Left ventricle myocardium superior (tissue), 1 donor: ENCODE results near the gene TEX22. TPM values are rescaled to one million over a fixed set of nuclear protein-coding genes. Genes with fewer than 3 reads are reported as not detected.

Experiments
- ATAC-seq: fragments of 200-7000 bp; cut with Tn5 transposase; one replicate; pipeline ENCODE4 v1.9.1; 2020; ENCODE audit warnings: mild to moderate bottlenecking, moderate library complexity
- DNase-seq: peaks from one replicate; pipeline ENCODE4 v3.0.0-alpha.2; 2020
- intact Hi-C: fragments of 100-400 bp; cut with micrococcal nuclease; formaldehyde crosslinking; loops from one replicate; pipeline ENCODE4 v1.11.0; 2022
- total RNA-seq: library from RNA; stranded (reverse); fragmentation: NEBNext Ultra II Directional; extraction: Animal tissue kit (Norgen Biotek cat#: 25700); gene quantifications from one replicate; pipeline ENCODE4 v1.2.1, GENCODE V29; 2021
- donor health status: DM: no; HTN: yes; CAD: no; lungs with severe emphysema.

TEX22 gene
- total RNA-seq, 1 donor from 2014 or later, result 1.6 TPM

DNA sequence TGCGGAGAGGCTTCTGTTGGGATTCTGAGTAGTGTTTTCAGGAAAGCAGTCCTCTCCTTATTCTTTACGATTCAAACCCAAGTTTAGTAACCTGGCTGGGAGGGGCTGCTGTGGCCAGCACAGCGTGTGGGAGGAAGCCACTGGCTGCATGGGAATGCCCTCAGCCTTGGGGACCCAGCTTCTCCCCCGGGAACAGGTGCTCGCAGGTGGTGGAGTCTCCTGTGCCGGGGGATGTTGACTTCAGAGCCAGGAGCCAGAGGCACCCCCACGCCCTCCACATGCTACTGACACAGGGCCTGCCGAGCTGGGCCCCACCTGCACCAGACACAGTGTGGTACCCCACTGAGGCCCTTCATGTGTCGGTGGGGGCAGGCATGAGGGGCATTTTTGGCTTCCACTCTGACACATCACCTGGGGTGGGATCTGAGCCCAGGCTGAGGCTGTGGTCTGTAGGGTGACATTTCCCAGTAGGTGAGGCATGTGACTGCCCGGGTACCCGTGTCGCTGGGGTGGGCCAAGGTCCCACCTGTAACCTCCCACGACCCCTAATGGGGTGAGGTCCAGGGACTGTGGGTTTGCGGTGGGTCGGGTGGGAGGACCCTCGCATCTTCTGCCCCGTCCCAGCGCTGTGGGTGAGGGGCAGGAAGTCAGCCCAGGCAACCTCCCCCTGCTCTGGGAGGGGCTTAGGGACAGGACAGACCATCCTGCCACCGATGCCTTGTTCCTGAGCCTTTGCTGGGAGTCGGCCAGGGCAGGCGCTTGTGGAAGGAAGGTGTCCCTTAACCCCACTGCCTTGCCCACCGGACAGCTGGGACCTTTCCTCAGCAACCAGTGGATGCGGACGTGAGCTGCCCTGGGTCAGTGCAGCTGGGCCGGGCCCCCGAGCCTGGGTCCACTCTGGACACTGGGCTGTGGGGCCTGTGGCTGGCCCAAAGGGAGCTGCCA lies 47.8 kb downstream of the TEX22 start:
- peak; percentile 28 for DNase-seq
- intact Hi-C loops, result no loop called here
- ATAC-seq, result no peak

DNA sequence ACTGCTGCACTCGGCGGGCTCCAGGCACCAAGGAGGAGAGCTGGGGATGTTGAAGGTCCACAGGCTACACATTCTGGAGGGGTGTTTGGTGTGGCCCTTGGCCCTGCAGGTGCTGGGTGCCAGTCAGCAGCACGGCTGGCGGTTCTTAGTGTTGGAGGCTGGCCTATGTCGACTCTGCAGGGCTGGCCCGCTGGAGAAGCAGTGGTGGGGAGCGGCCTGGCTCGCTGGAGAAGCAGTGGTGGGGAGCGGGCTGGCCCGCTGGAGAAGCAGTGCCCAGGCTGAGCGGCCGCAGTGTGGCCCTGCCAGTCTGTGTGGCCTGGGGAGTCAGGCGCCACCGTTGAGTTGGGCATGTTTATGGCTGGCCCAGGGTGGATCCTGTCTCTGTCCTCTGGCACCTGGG lies 48.6 kb downstream of the TEX22 start:
- intact Hi-C loops, result no loop called here
- DNase-seq, result no peak
- no peak for ATAC-seq

DNA sequence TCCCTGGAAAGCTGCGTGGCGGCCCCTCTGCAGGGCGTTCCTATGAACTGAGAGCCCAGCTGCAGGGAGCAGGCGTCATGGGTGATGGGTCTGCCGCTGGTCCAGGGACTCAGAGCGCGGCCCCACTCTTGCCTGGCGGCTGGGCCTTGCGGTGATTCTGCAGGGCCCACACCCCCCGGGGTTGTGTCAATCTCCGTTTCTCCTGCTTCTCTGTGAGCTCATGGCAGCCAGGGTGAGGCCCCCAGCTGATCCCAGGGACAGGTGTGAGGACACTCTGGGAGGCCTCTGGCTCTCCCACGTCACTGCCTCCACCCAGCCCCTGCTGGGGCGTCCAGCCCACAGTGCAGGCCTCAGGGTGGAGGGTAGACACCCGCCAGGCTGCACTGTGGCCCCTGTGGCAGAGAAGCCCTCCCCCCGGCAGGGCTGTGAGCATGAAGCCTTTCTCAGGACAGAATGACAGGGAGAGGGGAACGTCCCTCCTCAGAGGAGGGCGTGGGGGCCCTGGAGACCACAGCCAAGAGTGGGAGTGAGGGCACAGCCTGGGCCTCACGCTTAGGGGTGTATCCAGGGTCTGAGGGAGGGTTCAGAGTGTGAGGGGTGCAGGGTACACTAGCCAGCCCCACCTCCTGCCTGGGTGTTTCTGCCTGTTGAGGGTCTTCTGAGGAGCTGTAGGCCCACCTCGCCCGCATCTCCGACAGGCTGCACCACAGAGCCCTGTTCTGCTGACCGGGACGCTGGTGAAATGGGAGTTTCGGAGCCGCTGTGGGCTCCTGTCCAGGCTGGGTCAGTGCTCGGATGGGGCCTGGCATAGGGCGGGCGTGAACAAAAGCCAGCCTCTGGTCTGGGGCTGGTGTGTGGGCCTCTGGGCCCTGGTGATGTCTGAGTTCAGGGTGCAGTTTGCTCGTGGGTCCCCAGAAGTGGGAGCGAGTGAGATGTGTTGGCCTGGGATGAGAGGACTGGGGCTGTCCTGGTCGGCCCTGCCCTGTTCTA lies 49.6 kb downstream of the TEX22 start:
- DNase-seq (peak; percentile 31), ATAC-seq (peak; percentile 1)
- intact Hi-C loops, result no loop called here

DNA sequence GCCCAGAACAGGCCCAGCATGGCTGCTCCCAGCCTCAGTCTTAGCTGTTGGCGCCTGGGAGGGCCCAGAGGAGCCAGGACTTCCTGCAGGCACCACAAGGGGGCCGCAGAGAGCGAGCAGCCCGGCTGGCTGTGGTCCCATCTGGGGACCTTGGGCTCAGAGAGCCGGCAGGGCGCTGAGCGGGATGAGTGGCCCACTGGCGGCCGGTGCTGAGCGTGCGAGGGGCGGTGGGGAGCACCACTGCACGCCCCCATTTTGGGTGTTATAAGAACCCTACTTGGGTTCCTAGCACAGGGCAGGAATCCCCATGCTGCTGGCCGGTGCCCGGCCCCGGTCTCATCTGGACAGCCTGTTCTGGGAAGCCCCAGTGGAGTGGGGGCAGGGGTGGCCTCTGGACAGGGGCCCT lies 50.4 kb downstream of the TEX22 start:
- DNase-seq (peak; percentile 89), ATAC-seq (peak; percentile 90)
- intact Hi-C loops, result no loop called here

DNA sequence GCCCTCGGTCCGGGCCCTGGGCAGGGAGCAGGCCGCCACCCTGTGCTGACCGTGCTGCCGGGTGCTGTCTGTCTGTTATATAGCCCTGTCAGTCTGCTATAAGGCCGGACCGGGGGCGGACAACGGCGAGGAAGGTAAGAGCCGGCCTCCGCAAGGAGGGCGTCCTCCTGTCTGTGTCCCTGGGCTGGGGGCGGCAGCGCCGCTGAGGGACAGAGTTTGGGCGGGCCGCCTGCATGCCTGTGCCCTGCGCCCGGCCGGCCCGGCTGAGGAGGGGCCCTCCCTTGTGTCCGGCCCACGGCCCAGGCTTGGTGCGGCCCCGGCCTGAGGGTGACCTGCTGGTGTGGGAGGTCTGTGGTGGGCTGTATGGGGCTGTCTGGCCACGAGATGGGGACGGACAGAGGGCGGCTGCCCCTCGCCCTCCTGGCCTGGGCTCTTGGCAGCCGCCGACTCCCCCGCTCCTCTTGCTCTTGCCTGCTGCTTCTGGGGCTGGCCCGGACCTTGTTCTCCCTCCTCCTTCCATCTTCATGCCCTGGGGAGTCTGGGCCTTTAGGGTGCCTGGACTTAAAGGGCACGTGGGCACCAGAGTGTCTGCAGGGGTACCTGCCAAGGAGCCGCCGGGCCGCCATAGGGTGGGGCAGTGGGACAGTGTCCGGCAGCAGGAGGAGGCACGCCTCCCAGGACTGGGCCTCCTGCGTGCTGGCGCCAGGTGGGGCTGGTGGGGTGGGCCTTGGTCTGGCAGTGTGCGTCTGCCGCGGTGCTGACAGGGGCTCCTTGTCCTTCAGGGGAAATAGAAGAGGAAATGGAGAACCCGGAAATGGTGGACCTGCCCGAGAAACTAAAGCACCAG lies 51.2 kb downstream of the TEX22 start:
- ATAC-seq (peak; percentile 3), DNase-seq (peak; percentile 31)
- intact Hi-C loops, result no loop called here

DNA sequence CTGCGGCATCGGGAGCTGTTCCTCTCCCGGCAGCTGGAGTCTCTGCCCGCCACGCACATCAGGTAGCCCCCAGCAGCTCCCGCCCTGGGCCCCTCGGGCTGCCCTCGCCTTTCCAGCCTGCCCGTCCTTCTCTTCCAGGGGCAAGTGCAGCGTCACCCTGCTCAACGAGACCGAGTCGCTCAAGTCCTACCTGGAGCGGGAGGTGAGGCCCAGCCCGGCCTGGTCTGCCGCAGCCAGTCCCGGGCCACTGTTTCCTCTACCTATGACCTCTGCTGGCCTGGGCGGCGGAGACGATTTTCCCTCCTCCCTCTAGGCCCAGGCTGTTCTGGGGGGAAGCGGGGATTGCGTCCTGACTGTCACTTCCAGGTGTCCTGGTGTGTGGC lies 51.8 kb downstream of the TEX22 start:
- intact Hi-C loops, result no loop called here
- no peak for DNase-seq
- ATAC-seq, result no peak

DNA sequence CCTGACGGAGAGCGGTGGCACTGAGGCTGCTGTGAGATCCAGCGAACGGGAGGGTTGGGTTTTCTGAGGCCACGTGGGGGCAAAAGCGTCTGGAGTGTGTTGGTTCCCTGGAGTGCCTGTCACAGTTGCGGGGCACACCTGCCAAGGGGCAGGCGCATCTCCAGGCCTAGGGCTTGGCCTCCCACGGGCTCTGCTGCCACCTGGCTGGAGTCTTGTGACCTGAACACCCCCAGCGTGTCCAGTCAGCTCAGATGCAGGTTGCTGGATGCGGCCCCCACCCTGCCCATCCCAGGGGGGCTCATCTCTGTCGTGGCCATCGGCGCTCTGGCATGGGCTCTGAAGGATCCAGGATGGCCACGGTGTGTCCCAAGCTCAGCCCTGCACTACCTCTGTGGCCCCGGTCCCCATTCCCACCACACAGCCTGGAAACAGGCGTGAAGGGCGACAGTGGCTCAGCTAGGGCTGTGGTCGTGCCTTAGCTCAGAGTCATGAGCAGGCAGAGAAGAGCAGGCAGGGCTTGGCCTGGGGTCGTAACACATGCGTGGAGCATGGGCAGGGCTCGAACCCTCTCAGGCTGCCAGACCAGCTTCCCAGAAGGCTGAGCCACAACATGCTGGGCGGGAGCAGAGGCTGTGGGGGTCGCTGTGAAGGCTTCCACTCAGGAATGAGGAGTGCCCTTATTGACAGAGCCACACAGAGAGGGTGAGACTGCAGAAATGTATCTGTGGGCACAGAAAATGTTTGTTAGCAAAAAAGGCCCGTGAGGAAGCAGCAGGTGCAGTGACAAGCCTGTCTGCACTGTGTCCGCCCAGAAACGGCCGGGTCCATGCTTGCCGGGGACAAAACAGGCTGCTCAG lies 52.8 kb downstream of the TEX22 start:
- peak; percentile 27 for DNase-seq

DNA sequence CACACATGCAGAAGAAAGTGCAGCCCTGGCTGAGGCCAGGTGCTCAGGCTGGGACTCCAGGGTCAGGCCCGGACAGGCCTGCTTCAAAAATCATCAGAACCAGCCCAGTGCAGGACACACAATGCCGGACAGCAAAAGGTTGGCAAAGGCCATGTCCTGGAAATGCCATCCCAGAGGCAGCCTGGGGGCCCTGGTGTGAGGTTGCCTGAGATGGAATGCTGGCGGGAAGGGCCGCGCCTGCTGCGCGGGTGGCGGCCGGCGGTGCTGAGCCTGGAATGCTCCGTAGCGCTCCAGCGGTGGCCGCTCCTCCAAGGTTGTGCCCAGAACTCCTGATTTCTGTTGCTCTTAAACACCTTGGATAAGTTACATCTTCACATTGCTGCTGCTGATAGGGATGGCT lies 54.6 kb downstream of the TEX22 start:
- intact Hi-C loops, result no loop called here
- ATAC-seq (no peak), DNase-seq (peak; percentile 28)

More for the DNA sequence above, 52.8 kb downstream of the TEX22 start:
- ATAC-seq, result no peak
- intact Hi-C loops, result no loop called here

DNA sequence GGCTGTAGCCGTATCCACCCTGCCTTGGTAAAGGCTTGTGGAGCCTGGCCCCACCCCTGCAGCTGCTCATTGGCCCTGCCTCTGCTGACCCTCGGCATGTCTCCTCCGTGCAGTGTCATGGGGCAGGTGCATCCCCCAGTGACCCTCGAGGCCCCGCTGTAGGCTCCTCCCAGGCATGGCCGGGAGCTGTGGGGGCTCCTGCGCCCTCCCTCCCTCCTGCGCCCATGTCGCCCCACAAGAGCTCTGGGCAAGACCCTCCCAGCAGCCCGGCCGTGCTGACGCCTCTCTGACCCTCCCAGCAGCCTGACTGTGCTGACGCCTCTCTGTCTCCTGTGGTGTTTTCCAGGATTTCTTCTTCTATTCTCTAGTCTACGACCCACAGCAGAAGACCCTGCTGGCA lies 55.5 kb downstream of the TEX22 start:
- no peak for ATAC-seq
- intact Hi-C loops, result no loop called here
- DNase-seq, result peak; percentile 22

DNA sequence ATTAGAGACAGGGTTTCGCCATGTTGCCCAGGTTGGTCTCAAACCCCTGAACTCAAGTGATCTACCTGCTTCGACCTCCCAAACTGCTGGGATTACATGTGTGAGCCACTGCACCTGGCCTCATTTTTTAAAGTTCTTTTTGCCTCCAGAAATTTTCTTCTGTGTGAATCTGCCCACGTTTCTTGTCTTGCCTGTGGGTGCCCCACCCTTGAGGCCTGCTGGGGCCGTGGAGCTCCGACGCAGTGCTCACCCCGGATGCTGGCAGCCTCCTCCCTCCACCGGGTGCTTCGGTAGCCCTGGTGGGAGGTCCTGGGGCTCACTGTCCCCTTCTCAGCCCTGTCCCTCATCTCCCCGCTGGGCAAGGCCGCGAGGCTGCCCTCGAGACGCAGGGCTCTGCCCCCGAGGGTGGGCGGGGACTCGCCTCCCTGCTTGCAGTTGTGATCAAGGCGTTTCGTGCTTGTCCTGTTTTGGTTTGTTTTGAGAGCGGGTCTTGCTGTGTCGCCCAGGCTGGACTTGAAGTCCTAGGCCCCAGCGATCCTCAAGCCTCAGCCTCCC lies 56.8 kb downstream of the TEX22 start:
- intact Hi-C loops, result no loop called here
- DNase-seq (peak; percentile 11), ATAC-seq (no peak)

DNA sequence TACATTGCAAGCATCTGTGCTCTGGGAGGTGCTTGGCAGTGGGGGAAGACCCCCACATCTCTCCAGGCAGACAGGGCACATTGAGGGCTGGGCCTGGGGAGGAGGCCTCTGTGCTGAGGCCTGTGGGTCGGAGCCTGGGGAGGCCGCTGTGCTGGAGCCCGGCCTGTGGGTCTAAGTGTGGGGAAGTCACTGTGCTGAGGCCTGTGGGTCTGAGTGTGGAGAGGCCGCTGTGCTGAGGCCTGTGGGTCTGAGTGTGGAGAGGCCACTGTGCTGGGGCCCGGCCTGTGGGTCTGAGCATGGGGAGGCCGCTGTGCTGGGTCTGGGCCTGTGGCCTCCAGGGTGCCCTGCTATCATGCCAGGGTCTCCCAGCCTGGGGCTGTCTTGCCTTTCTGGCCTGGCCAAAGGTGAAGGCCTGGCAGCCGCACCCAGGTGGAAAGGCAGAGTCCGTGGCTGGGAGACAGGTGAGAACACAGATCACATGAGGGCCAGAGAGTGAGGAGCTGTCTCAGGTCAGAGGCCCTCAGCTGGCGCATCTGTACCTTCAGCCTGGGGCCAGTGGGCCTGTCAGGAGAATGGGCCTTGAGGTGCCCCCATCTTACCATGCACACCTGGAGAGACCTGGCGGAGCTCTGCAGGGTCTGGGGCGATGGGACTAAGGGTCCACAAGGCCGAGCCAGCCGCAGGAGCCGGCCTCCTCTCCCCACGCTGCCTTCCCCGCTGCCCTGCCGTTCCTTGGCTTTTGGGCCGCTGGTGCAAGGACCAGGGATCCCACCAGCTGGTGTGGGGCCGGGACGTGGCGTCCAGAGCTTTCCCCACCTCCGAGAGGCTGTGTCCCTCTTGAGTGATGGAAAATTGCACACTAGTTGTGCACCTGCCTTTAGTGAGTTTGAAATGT lies 57.7 kb downstream of the TEX22 start:
- intact Hi-C loops, result no loop called here
- DNase-seq (no peak), ATAC-seq (no peak)

DNA sequence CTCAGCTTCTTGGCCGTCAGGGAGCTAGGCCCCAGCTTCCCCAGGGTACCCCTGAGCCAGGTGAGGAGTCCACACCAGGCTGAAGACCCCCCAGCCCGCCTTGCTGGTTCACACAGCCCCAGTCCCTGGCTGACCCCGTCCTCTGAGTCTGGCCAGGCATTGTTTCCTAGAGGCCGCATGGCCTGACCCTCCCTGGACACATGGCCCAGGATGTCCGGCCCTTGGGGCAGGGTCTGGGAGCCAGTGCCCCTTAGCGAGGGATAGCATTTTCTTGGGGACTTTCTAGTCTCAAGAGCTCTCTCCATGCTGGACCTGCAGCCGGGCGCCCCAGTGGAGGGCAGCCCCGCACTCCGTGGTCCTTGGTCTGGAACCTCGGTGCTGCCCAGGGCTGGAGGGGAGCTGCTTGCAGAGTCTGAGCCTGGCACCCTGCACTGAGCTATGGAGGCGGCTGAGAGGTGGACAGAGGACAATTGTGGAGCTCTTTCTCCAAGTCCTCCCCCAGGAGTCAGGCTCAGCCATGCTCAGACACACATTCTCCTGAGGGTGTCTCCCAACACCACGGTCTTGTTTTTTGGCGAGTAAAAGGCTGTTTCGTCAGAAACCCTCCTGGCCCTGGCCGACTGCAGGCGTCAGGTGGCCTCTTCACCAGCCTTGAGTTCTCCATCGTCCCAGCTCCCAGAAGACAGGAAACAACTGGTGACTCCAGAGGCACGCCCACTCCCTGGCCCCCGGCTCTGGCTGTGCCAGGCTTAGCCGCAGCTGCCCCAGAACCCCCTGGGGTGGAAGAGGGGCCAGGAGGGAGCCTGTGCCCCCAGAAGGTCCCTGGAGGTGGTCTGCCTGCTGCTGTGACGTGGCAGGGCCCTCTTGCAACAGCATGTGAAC lies 58.6 kb downstream of the TEX22 start:
- no peak for ATAC-seq
- intact Hi-C loops, result no loop called here
- no peak for DNase-seq

DNA sequence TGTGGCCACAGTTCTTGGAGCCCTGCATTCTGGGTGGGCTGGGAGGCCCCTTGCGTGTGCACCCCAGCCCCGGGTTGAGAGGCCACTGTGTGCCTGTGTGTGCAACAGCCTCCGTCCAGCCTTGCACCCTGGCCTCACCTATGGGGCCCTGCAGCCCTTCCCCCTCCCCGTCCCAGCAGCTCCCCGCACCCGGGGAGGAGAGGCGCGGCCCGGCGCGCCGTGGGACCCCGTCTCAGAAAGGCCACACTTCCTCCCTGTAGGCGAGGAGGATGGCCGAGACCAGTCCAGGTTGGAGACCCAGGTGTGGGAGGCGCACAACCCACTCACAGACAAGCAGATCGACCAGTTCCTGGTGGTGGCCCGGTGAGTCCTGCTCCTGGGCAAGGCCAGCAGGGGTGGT lies 59.7 kb downstream of the TEX22 start:
- intact Hi-C loops, result no loop called here
- ATAC-seq (no peak), DNase-seq (no peak)

DNA sequence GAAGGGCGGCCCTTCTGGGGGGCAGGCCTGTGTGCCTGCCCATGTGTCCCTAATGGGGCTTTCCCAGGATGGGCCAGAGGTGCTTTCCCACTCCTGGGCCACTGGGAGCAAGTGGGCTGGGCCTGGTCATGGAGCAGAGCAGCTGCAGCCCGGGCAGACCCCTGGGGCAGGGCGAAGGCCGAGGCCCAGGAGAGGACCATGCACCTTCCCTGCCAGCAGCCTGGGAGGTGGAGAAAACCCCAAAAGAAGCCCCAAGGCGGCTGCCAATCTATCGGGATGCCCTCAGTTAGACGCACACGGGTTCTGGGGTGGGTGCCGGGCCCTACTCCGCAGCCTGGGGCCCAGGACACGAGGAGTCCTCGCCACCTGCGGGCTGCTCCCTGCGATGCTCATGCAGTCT lies 60.2 kb downstream of the TEX22 start:
- intact Hi-C loops, result no loop called here
- DNase-seq, result no peak
- ATAC-seq, result no peak

DNA sequence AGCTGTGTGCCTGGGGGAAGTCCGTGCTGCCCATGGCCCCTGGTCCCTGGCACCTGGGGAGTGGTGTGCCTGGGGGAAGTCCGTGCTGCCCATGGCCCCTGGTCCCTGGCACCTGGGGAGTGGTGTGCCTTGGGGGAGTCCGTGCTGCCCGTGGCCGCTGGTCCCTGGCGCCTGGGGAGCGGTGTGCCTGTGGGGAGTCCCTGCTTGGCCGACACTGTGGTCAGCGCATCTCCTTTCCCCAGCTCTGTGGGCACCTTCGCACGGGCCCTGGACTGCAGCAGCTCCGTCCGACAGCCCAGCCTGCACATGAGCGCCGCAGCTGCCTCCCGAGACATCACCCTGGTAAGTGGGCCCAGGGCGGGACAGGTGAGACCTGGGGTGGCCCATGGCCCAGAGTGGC lies 61.8 kb downstream of the TEX22 start:
- intact Hi-C loops, result no loop called here
- DNase-seq (no peak), ATAC-seq (no peak)

DNA sequence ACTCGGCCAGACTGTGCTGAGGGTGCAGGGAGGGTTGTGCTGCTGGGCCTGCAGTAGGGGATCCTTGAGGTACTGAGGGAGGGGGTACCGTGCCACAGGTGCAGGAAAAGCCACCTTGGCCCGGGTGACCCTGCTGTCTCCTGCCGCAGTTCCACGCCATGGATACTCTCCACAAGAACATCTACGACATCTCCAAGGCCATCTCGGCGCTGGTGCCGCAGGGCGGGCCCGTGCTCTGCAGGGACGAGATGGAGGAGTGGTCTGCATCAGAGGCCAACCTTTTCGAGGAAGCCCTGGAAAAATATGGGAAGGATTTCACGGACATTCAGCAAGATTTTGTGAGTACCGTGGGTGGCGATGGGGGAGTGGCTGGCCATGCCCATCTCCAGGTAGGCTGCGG lies 62.3 kb downstream of the TEX22 start:
- DNase-seq, result no peak
- intact Hi-C loops, result no loop called here
- no peak for ATAC-seq
